AG09309 (cell line): ENCODE results near the gene ERCC4.

Experiments used
- DNase-seq: peaks from one replicate; pipeline ENCODE4 v3.0.0-alpha.2; 2010; ENCODE audit warnings: low read depth
- H3K4me3 ChIP-seq: 2 replicates; pipeline ENCODE4 v1.5.1; 2011; ENCODE audit warnings: mild to moderate bottlenecking, low read depth, low read length, moderate library complexity; ENCODE audit not compliant: control insufficient read depth
- CTCF ChIP-seq: IDR thresholded peaks from 2 replicates; pipeline ENCODE4 v1.5.1; 2011; ENCODE audit warnings: mild to moderate bottlenecking, low read depth, low read length, inconsistent platforms; ENCODE audit not compliant: insufficient read depth, control insufficient read depth; ENCODE audit errors: missing control alignments

The ERCC4 gene

GRCh38 chr16:13938480-13938879 lies 18.5 kb downstream of the ERCC4 start:
- TF ChIP-seq CTCF: no peak
- no peak overlapping the region for H3K4me3 ChIP-seq
- no peak for DNase-seq

GRCh38 chr16:13939821-13940220 lies 19.9 kb downstream of the ERCC4 start:
- DNase-seq: no peak
- no peak for TF ChIP-seq CTCF
- H3K4me3 ChIP-seq: no peak overlapping the region

DNA sequence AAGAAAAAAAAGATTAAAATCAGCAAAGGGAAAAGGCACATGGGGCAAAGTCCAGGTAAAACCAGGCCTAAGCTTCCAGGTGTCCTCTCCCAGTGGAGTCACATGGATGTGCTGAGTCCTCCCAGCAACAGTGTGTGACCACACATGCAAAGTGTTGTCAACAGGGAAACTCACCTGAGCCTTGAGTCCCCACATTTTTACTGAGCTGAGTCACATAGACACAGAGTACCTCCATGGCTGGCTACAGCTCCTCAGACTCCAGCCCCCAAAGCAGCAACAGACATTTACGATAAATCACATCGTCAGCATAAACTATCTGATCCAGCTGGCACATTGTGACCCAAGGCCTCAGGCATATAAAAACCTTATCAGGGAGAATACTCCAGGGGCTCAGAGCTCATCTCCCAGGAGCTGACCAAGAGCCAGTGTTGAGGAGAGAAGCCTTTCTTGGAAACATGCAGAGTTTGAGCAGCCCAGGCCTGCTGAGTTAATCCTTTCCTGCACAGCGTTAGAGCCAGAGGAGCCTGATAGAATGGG lies 20.5 kb downstream of the ERCC4 start:
- TF ChIP-seq CTCF: no peak
- no peak overlapping the region for H3K4me3 ChIP-seq
- no peak for DNase-seq

GRCh38 chr16:13944816-13945215 lies 24.9 kb downstream of the ERCC4 start:
- DNase-seq: no peak
- TF ChIP-seq CTCF: no peak
- H3K4me3 ChIP-seq: no peak overlapping the region

DNA sequence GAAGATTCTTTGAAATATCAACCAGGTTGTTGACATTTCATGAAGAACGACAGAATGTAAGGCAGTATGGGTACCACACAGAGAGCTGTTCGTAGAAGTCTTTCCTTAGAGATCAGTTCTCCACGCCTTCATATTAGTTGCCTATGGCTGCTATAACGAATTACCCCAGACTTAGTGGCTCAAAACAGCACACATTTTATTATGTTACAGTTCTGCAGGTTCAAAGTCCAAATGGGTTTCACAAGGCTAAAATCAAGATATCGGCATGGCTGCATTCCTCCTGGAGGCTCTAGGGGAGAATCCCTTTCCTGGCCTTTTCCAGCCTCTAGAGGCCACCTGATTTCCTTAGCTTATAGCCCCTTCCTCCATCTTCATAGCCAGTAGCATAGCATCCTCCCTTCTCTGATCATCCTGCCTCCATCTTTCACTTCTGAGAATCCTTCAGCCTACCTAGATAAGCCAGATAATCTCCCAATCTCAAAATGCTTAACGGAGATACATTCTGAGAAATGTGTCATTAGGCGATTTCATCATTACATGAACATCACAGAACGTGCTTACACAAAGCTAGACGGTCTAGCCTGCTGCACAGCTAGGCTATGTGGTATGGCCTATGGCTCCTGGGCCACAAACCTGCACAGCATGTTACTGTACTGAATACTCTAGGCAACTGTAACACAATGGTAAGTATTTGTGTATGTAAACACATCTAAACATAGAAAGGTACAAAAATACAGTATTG lies 26.0 kb downstream of the ERCC4 start:
- no peak for DNase-seq
- no peak for TF ChIP-seq CTCF
- H3K4me3 ChIP-seq: no peak overlapping the region

DNA sequence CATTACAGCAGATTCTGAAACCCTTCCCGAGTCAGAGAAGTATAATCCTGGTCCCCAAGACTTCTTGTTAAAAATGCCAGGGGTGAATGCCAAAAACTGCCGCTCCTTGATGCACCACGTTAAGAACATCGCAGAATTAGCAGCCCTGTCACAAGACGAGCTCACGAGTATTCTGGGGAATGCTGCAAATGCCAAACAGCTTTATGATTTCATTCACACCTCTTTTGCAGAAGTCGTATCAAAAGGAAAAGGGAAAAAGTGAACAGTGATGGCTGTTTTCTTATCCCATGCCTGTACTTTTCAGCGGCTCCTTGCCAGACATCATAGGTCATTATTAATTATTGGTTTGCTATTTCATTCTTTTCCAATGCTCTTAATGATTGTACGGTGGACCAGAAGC lies 28.1 kb downstream of the ERCC4 start:
- no peak overlapping the region for H3K4me3 ChIP-seq
- no peak for TF ChIP-seq CTCF
- DNase-seq: no peak
